Measurements from ENCODE around the gene XPO4. TPM values are rescaled to one million over a fixed set of nuclear protein-coding genes. Genes with fewer than 3 reads are reported as not detected.

The XPO4 gene
- total and polyA plus RNA-seq, 2 of the 13 experiments (the other 11 are each of a cell fraction or from before 2014, with no cell fraction given): 8.4 to 24.8 TPM

- no peak for TF ChIP-seq SNAPC4 (CRISPR knock-in tag; IDR thresholded peaks at IDR 0.05)
- no peak for TF ChIP-seq FIP1L1 (IDR thresholded peaks at IDR 0.05; ENCODE audit: borderline replicate concordance, insufficient read depth, low read depth, low read length)
- TF ChIP-seq MIXL1 (CRISPR knock-in tag; IDR thresholded peaks at IDR 0.05): no peak
- TF ChIP-seq NR2F1 (CRISPR knock-in tag; IDR thresholded peaks at IDR 0.05): no peak
- no peak for TF ChIP-seq ISX (CRISPR knock-in tag; conservative IDR thresholded peaks at IDR 0.05)
- TF ChIP-seq ADNP (CRISPR knock-in tag; IDR thresholded peaks at IDR 0.05): no peak
Measured at GRCh38 chr13:20727856-20728255, 174.7 kb downstream of the XPO4 start (continued).

Other genes starting within 250 kb of the XPO4 start
- 1.6 and 2.2 TPM in 2 replicates for gene IL17D, start 199.0 kb downstream of the XPO4 start, total RNA-seq (2016; rRNA removed; fragmentation: Illumina TruSeq; extraction: Trizol)
- 1.0 and 1.1 TPM in 2 replicates for gene IL17D, start 199.0 kb downstream of the XPO4 start, polyA plus RNA-seq (2011; rRNA removed)
- gene EEF1AKMT1, start 128.8 kb downstream of the XPO4 start, total RNA-seq (2016; rRNA removed; fragmentation: Illumina TruSeq; extraction: Trizol): 16.1 and 23.5 TPM in 2 replicates
- gene EEF1AKMT1, start 128.8 kb downstream of the XPO4 start, polyA plus RNA-seq (2011; rRNA removed): 4.9 and 6.0 TPM in 2 replicates
- gene LATS2, start 158.8 kb upstream of the XPO4 start, total RNA-seq (2016; rRNA removed; fragmentation: Illumina TruSeq; extraction: Trizol): 7.1 and 7.3 TPM in 2 replicates
- gene LATS2, start 158.8 kb upstream of the XPO4 start, polyA plus RNA-seq (2011; rRNA removed): 8.5 and 9.1 TPM in 2 replicates
- 173 and 251 TPM in 2 replicates for gene SAP18, start 237.4 kb upstream of the XPO4 start, total RNA-seq (2016; rRNA removed; fragmentation: Illumina TruSeq; extraction: Trizol)
- 51.8 and 70.6 TPM in 2 replicates for gene SAP18, start 237.4 kb upstream of the XPO4 start, polyA plus RNA-seq (2011; rRNA removed)

Data from HepG2 (cell line).